Hepatocyte (in vitro differentiated cells): ENCODE measurements around the gene PTPRCAP. TPM values are rescaled to one million over a fixed set of nuclear protein-coding genes. Genes with fewer than 3 reads are reported as not detected.
A peak's percentile ranks its signal among the peaks of the same experiment; 100 is the strongest.

Experiments used
- DNase-seq: peaks from one replicate; pipeline ENCODE4 v3.0.0-alpha.2; 2016; ENCODE audit warnings: low spot score
- H2AFZ ChIP-seq: fragments of 200-600 bp; sonication (generic); 2 replicates; pipeline ENCODE4 v1.6.0; 2016; ENCODE audit warnings: antibody characterized with exemption, mild to moderate bottlenecking
- H3K27ac ChIP-seq: fragments of 200-600 bp; sonication (generic); 2 replicates; pipeline ENCODE4 v1.5.1; 2016; ENCODE audit warnings: mild to moderate bottlenecking
- H3K27me3 ChIP-seq: fragments of 200-600 bp; sonication (generic); 2 replicates; pipeline ENCODE4 v1.6.1; 2016
- H3K36me3 ChIP-seq: fragments of 200-600 bp; sonication (generic); replicated peaks from 2 replicates; pipeline ENCODE4 v1.5.1; 2016; ENCODE audit warnings: low read depth; ENCODE audit not compliant: insufficient read depth
- H3K4me1 ChIP-seq: fragments of 200-600 bp; sonication (generic); 2 replicates; pipeline ENCODE4 v1.5.1; 2016; ENCODE audit warnings: mild to moderate bottlenecking, moderate library complexity; ENCODE audit not compliant: insufficient read depth
- H3K4me2 ChIP-seq: fragments of 200-600 bp; sonication (generic); 2 replicates; pipeline ENCODE4 v1.6.0; 2016
- H3K4me3 ChIP-seq: fragments of 200-600 bp; sonication (generic); 2 replicates; pipeline ENCODE4 v1.5.1; 2016; ENCODE audit warnings: mild to moderate bottlenecking
- H3K79me2 ChIP-seq: fragments of 200-600 bp; sonication (generic); 2 replicates; pipeline ENCODE4 v1.6.0; 2017; ENCODE audit warnings: mild to moderate bottlenecking
- H3K9me2 ChIP-seq: fragments of 200-600 bp; sonication (generic); replicated peaks from 2 replicates; pipeline ENCODE4 v1.6.0; 2017; ENCODE audit warnings: mild to moderate bottlenecking; ENCODE audit not compliant: insufficient read depth
- H3K9me3 ChIP-seq: fragments of 200-600 bp; sonication (generic); 2 replicates; pipeline ENCODE4 v1.5.1; 2016; ENCODE audit warnings: low read depth, mild to moderate bottlenecking
- H4K20me1 ChIP-seq: fragments of 200-600 bp; sonication (generic); 2 replicates; pipeline ENCODE4 v1.6.0; 2016; ENCODE audit warnings: mild to moderate bottlenecking; ENCODE audit not compliant: insufficient read depth, poor library complexity, severe bottlenecking
- EZH2 ChIP-seq: fragments of 200-600 bp; sonication (generic); IDR thresholded peaks from 2 replicates; pipeline ENCODE4 v1.6.1; 2016; ENCODE audit warnings: antibody characterized with exemption, mild to moderate bottlenecking, borderline replicate concordance
- EZH2phosphoT487 ChIP-seq: fragments of 200-600 bp; sonication (generic); IDR thresholded peaks from one replicate; pipeline ENCODE4 v1.6.1; 2018; ENCODE audit warnings: antibody characterized with exemption, mild to moderate bottlenecking, low read depth, moderate library complexity; ENCODE audit not compliant: unreplicated experiment, severe bottlenecking
- WGBS: methylation state at CpG from one replicate; pipeline ENCODE4 v1.1.6; 2016; ENCODE audit warnings: low lambda C conversion rate; ENCODE audit errors: missing lambda C conversion rate; 5-methylcytosine and 5-hydroxymethylcytosine counted together
- polyA plus RNA-seq: library from polyadenylated mRNA; unstranded; fragments of >200 nt; fragmentation: Nextera tagmentation; extraction: Ambion mirVana; gene quantifications from 2 replicates; pipeline ENCODE4 v1.2.1, GENCODE V29; 2016
- small RNA-seq: library from RNA; depleted of rRNA; stranded (forward); fragments of <200 nt; gene quantifications from one replicate; pipeline ENCODE3, GENCODE V24; 2014
- total RNA-seq: library from RNA; depleted of rRNA; stranded (reverse); fragments of >200 nt; gene quantifications from 2 replicates; pipeline ENCODE4 v1.2.3, GENCODE V29; 2014
- TF ChIP-seq, protein P1 (sequence below): fragments of 200-600 bp; sonication (generic); IDR thresholded peaks from 2 replicates; pipeline ENCODE4 v1.5.1; 2016; ENCODE audit warnings: antibody characterized with exemption, mild to moderate bottlenecking; ENCODE audit not compliant: poor library complexity

Gene PTPRCAP
- total and polyA plus RNA-seq, 2 experiments from 2014 or later: 1.0 to 2.5 TPM

DNA sequence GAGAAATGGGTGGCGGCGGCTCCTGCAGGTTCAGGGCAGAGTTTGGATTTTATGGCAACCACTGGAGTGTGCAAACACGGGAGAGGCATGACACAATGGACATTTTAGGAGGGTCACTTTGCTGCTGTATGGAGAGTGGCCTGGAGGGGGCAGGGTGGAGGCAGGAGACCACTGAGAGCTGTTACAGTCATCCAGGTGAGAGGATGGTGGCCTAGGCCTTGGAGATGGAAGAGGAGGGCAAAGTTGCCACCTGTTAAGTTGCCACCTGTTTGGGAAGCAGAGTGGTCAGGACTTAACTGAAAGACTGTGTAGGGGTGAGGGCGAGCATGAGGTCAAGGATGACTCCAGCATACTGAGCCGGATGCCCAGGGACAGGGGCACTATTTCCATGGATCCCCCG, 48.0 kb downstream of the PTPRCAP start:
- H3K9me2 ChIP-seq: no peaks in the 10 kb centered on the region
- 56% methylated on average over 6 of the region's 6 CpGs for WGBS
- no peak overlapping the region for H3K27ac ChIP-seq
- no peaks in the 10 kb centered on the region for H3K9me3 ChIP-seq
- no peak overlapping the region for H3K4me2 ChIP-seq
- peaks cover 21% of the 10 kb centered on the region for H3K79me2 ChIP-seq
- H3K27me3 ChIP-seq: no peaks in the 10 kb centered on the region
- no peak for TF ChIP-seq EZH2phosphoT487
- TF ChIP-seq, protein P1, sequence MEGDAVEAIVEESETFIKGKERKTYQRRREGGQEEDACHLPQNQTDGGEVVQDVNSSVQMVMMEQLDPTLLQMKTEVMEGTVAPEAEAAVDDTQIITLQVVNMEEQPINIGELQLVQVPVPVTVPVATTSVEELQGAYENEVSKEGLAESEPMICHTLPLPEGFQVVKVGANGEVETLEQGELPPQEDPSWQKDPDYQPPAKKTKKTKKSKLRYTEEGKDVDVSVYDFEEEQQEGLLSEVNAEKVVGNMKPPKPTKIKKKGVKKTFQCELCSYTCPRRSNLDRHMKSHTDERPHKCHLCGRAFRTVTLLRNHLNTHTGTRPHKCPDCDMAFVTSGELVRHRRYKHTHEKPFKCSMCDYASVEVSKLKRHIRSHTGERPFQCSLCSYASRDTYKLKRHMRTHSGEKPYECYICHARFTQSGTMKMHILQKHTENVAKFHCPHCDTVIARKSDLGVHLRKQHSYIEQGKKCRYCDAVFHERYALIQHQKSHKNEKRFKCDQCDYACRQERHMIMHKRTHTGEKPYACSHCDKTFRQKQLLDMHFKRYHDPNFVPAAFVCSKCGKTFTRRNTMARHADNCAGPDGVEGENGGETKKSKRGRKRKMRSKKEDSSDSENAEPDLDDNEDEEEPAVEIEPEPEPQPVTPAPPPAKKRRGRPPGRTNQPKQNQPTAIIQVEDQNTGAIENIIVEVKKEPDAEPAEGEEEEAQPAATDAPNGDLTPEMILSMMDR: peak; percentile 48
- H3K36me3 ChIP-seq: no peaks in the 10 kb centered on the region
- no peaks in the 10 kb centered on the region for H4K20me1 ChIP-seq
- H3K4me3 ChIP-seq: no peak overlapping the region
- H3K4me1 ChIP-seq: peaks cover 6% of the 10 kb centered on the region
- peak; percentile 62 for DNase-seq
- no peak overlapping the region for H2AFZ ChIP-seq

DNA sequence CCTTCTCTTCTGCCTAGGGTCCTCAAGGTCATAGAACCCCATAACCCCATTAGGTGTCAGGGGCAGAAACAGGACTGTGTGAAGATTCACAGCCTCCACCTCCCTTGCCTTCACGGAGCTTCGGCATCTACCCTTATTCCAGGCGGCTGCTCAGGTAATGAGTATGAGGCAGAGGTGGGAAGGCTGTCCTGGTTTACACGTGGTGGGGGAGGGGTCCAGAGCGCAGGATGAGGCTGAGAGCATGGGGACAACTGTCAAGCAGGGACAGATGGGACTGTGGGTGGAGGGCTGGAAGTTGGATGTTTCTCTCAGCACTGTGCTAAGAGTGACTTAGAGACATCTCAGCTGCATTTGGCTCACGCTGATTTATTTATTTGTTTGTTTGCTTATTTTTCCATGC, 50.0 kb downstream of the PTPRCAP start:
- Histone ChIP-seq H3K27ac (no peak overlapping the region), H3K36me3 (no peaks in the 10 kb centered on the region), H3K4me1 (peaks cover 6% of the 10 kb centered on the region), H3K79me2 (peaks cover 15% of the 10 kb centered on the region), H3K9me3 (no peaks in the 10 kb centered on the region), H3K4me3 (no peak overlapping the region), H3K9me2 (no peaks in the 10 kb centered on the region), H3K27me3 (no peaks in the 10 kb centered on the region), H4K20me1 (no peaks in the 10 kb centered on the region), H2AFZ (no peak overlapping the region), H3K4me2 (no peak overlapping the region)
- TF ChIP-seq EZH2: no peak
- DNase-seq: no peak
- WGBS: 70% methylated on average over 6 of the region's 6 CpGs

DNA sequence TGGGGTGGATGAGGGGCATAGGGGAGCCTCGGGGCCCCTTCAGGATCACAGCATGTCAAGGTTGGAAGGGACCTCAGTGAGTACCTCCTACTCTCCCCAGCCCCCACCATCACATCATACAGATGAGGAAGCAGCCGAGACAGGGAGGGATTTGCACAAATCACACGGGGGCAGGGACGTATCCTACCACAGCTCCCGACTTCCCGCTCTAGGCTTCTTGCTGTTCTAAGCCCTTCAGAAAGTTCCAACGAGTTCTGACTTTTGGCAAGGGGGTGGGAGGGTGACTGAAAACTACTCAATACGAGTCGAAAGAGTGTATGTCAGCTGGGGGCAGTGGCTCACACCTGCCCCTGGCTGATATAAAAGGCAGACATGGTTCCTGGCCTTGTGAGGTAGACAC, 50.4 kb downstream of the PTPRCAP start:
- Histone ChIP-seq H3K27ac (no peak overlapping the region), H3K4me2 (no peak overlapping the region), H3K9me3 (no peaks in the 10 kb centered on the region), H3K36me3 (no peaks in the 10 kb centered on the region), H3K27me3 (no peaks in the 10 kb centered on the region), H3K79me2 (peaks cover 15% of the 10 kb centered on the region), H3K4me1 (peaks cover 6% of the 10 kb centered on the region), H3K9me2 (no peaks in the 10 kb centered on the region), H2AFZ (no peak overlapping the region), H4K20me1 (no peaks in the 10 kb centered on the region), H3K4me3 (no peak overlapping the region)
- no peak for DNase-seq
- TF ChIP-seq EZH2 (no peak), EZH2phosphoT487 (no peak)
- WGBS: 41% methylated on average over 9 of the region's 9 CpGs

Small RNA genes within 50 kb of the gene (small RNA-seq; reads per million reads assigned to genes)
- gene RNU6-1238P: not detected

Other genes starting within 250 kb of the PTPRCAP start
- 41.4 and 57.3 TPM in 2 replicates for gene GRK2, start 171.2 kb downstream of the PTPRCAP start, total RNA-seq
- gene GRK2, start 171.2 kb downstream of the PTPRCAP start, polyA plus RNA-seq: 59.6 and 64.1 TPM in 2 replicates
- 22.1 and 25.3 TPM in 2 replicates for gene ANKRD13D, start 148.4 kb downstream of the PTPRCAP start, total RNA-seq
- 43.9 and 49.5 TPM in 2 replicates for gene ANKRD13D, start 148.4 kb downstream of the PTPRCAP start, polyA plus RNA-seq
- 27.7 and 29.7 TPM in 2 replicates for gene SSH3, start 134.2 kb downstream of the PTPRCAP start, total RNA-seq
- 49.5 and 66.4 TPM in 2 replicates for gene SSH3, start 134.2 kb downstream of the PTPRCAP start, polyA plus RNA-seq
- 69.8 and 74.4 TPM in 2 replicates for gene POLD4, start 84.1 kb downstream of the PTPRCAP start, total RNA-seq
- gene POLD4, start 84.1 kb downstream of the PTPRCAP start, polyA plus RNA-seq: 97.4 and 117 TPM in 2 replicates
- gene CLCF1, start 64.1 kb downstream of the PTPRCAP start, total RNA-seq: 5.5 and 13.2 TPM in 2 replicates
- 6.5 and 9.4 TPM in 2 replicates for gene CLCF1, start 64.1 kb downstream of the PTPRCAP start, polyA plus RNA-seq
- gene RAD9A, start 45.7 kb downstream of the PTPRCAP start, total RNA-seq: 17.3 and 24.0 TPM in 2 replicates
- 20.2 and 25.0 TPM in 2 replicates for gene RAD9A, start 45.7 kb downstream of the PTPRCAP start, polyA plus RNA-seq
- gene PPP1CA, start 35.8 kb downstream of the PTPRCAP start, total RNA-seq: 146 and 152 TPM in 2 replicates
- 242 TPM in 2 replicates for gene PPP1CA, start 35.8 kb downstream of the PTPRCAP start, polyA plus RNA-seq
- gene TBC1D10C, start 33.6 kb downstream of the PTPRCAP start, total RNA-seq: 0.16 TPM in 1 of 2 replicates, not detected in the other
- 0.07 and 0.26 TPM in 2 replicates for gene TBC1D10C, start 33.6 kb downstream of the PTPRCAP start, polyA plus RNA-seq
- 0.92 and 2.4 TPM in 2 replicates for gene CARNS1, start 22.0 kb downstream of the PTPRCAP start, total RNA-seq
- gene CARNS1, start 22.0 kb downstream of the PTPRCAP start, polyA plus RNA-seq: 7.7 and 11.5 TPM in 2 replicates
- gene RPS6KB2, start 9.2 kb downstream of the PTPRCAP start, total RNA-seq: 59.9 and 65.0 TPM in 2 replicates
- gene RPS6KB2, start 9.2 kb downstream of the PTPRCAP start, polyA plus RNA-seq: 105 and 107 TPM in 2 replicates
- 104 and 118 TPM in 2 replicates for gene CORO1B, start 5.8 kb upstream of the PTPRCAP start, total RNA-seq
- 150 and 152 TPM in 2 replicates for gene CORO1B, start 5.8 kb upstream of the PTPRCAP start, polyA plus RNA-seq
- gene GPR152, start 15.0 kb upstream of the PTPRCAP start, total RNA-seq: not detected in 2 replicates
- gene GPR152, start 15.0 kb upstream of the PTPRCAP start, polyA plus RNA-seq: not detected in 2 replicates
- gene CABP4, start 17.7 kb upstream of the PTPRCAP start, total RNA-seq: not detected in 2 replicates
- not detected in 2 replicates for gene CABP4, start 17.7 kb upstream of the PTPRCAP start, polyA plus RNA-seq
- gene TMEM134, start 31.6 kb upstream of the PTPRCAP start, total RNA-seq: 40.9 and 43.2 TPM in 2 replicates
- 93.7 and 107 TPM in 2 replicates for gene TMEM134, start 31.6 kb upstream of the PTPRCAP start, polyA plus RNA-seq
- 35.3 and 50.7 TPM in 2 replicates for gene AIP, start 45.3 kb upstream of the PTPRCAP start, total RNA-seq
- 44.0 and 45.2 TPM in 2 replicates for gene AIP, start 45.3 kb upstream of the PTPRCAP start, polyA plus RNA-seq
- 26.3 and 28.1 TPM in 2 replicates for gene PITPNM1, start 67.7 kb upstream of the PTPRCAP start, total RNA-seq
- gene PITPNM1, start 67.7 kb upstream of the PTPRCAP start, polyA plus RNA-seq: 32.4 and 39.8 TPM in 2 replicates
- gene CDK2AP2, start 70.5 kb upstream of the PTPRCAP start, total RNA-seq: 47.3 and 54.3 TPM in 2 replicates
- gene CDK2AP2, start 70.5 kb upstream of the PTPRCAP start, polyA plus RNA-seq: 174 and 177 TPM in 2 replicates
- not detected in 2 replicates for gene CABP2, start 85.8 kb upstream of the PTPRCAP start, total RNA-seq
- gene CABP2, start 85.8 kb upstream of the PTPRCAP start, polyA plus RNA-seq: not detected in 2 replicates
- gene GSTP1, start 146.1 kb upstream of the PTPRCAP start, total RNA-seq: 943 and 1,040 TPM in 2 replicates
- gene GSTP1, start 146.1 kb upstream of the PTPRCAP start, polyA plus RNA-seq: 1,974 and 1,982 TPM in 2 replicates
- gene NDUFV1, start 169.3 kb upstream of the PTPRCAP start, total RNA-seq: 163 and 194 TPM in 2 replicates
- gene NDUFV1, start 169.3 kb upstream of the PTPRCAP start, polyA plus RNA-seq: 226 and 239 TPM in 2 replicates
- gene NUDT8, start 192.3 kb upstream of the PTPRCAP start, total RNA-seq: 12.9 and 13.6 TPM in 2 replicates
- gene NUDT8, start 192.3 kb upstream of the PTPRCAP start, polyA plus RNA-seq: 28.7 and 29.2 TPM in 2 replicates
- gene TBX10, start 202.1 kb upstream of the PTPRCAP start, total RNA-seq: 0.70 TPM in 1 of 2 replicates, not detected in the other
- gene TBX10, start 202.1 kb upstream of the PTPRCAP start, polyA plus RNA-seq: 0.34 TPM in 1 of 2 replicates, not detected in the other
- gene ACY3, start 213.0 kb upstream of the PTPRCAP start, total RNA-seq: 9.5 and 15.4 TPM in 2 replicates
- 18.7 and 20.9 TPM in 2 replicates for gene ACY3, start 213.0 kb upstream of the PTPRCAP start, polyA plus RNA-seq
- gene ALDH3B2, start 236.9 kb upstream of the PTPRCAP start, total RNA-seq: 0.80 and 2.5 TPM in 2 replicates
- 0.61 and 1.6 TPM in 2 replicates for gene ALDH3B2, start 236.9 kb upstream of the PTPRCAP start, polyA plus RNA-seq